ENCODE data around the gene ABLIM3.

DNA sequence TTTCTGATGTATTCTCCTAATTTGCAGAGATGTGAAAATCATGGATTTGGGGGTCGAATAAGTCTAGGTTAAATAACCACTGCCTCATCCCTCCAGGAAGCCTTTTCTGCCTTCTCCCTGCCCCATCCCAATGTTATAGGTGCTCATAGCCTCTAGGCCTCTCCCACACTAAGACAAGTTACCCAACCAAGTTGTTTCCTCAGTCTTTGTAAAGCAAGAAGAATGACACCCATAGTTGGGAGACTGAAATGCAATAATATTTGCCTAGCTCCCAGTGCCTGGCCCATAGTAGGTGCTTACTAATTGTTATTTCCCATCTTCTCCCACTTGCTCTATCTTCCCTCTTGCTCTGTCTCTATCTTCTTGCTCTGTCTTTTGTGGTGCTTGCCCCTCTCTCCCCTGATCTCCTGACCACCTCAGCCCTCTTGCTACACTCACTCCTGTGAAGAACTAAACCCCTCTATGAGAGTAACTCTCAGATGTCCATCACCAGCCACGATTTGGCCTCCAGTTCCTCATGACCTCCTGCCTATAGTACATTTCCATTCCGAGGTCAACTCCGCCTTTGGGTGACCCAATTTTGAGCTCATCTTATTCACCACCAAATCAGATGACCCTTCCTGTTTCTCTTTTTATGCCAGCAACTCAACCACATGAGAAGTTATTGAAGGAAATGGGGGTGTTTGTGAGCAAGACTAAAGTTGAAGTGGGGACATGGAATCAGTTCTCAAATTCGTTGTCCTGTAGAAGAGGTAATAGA, 137.3 kb downstream of the ABLIM3 start:
- TF ChIP-seq, protein P1, sequence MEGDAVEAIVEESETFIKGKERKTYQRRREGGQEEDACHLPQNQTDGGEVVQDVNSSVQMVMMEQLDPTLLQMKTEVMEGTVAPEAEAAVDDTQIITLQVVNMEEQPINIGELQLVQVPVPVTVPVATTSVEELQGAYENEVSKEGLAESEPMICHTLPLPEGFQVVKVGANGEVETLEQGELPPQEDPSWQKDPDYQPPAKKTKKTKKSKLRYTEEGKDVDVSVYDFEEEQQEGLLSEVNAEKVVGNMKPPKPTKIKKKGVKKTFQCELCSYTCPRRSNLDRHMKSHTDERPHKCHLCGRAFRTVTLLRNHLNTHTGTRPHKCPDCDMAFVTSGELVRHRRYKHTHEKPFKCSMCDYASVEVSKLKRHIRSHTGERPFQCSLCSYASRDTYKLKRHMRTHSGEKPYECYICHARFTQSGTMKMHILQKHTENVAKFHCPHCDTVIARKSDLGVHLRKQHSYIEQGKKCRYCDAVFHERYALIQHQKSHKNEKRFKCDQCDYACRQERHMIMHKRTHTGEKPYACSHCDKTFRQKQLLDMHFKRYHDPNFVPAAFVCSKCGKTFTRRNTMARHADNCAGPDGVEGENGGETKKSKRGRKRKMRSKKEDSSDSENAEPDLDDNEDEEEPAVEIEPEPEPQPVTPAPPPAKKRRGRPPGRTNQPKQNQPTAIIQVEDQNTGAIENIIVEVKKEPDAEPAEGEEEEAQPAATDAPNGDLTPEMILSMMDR (IDR thresholded peaks at IDR 0.05; ENCODE audit: insufficient read depth, low read length) = no peak
- TF ChIP-seq POLR2AphosphoS5 (IDR thresholded peaks at IDR 0.05; ENCODE audit: low read depth) = no peak
